Keratinocyte (primary cell): ENCODE results near the gene UGT1A4. TPM values are rescaled to one million over a fixed set of nuclear protein-coding genes. Genes with fewer than 3 reads are reported as not detected.

Source experiments
- DNase-seq: peaks from one replicate; pipeline ENCODE4 v3.0.0-alpha.2; 2011; ENCODE audit warnings: low read depth, missing footprints, low spot score
- FAIRE-seq: peaks from 2 replicates; lab custom pipeline; 2011; peaks lifted over from hg19 to GRCh38; lab: Jason Lieb, UNC
- H2AFZ ChIP-seq: 2 replicates; pipeline ENCODE4 v1.6.0; 2012; ENCODE audit warnings: low read length, control low read depth, inconsistent platforms; ENCODE audit not compliant: control insufficient read depth
- H3K27ac ChIP-seq: 2 replicates; pipeline ENCODE4 v1.5.1; 2011; ENCODE audit warnings: low read length; ENCODE audit not compliant: control insufficient read depth, insufficient read depth
- H3K27me3 ChIP-seq: 3 replicates; pipeline ENCODE4 v1.6.0; 2011; ENCODE audit warnings: low read length; ENCODE audit not compliant: control insufficient read depth, insufficient read depth; ENCODE audit errors: extremely low read depth
- H3K36me3 ChIP-seq, 2 experiments: 2 replicates in 1 of 2; 3 replicates in 1 of 2; pipeline ENCODE4 v1.5.1; 2011; ENCODE audit warnings: low read length in 2 of 2, mild to moderate bottlenecking in 1 of 2; ENCODE audit not compliant: control insufficient read depth in 2 of 2, insufficient read depth in 2 of 2; ENCODE audit errors: extremely low read depth in 1 of 2
- H3K4me1 ChIP-seq: 3 replicates; pipeline ENCODE4 v1.5.1; 2011; ENCODE audit warnings: low read length; ENCODE audit not compliant: control insufficient read depth, insufficient read depth; ENCODE audit errors: extremely low read depth
- H3K4me2 ChIP-seq: 3 replicates; pipeline ENCODE4 v1.6.0; 2011; ENCODE audit warnings: low read depth, low read length; ENCODE audit not compliant: control insufficient read depth, insufficient read depth; ENCODE audit errors: extremely low read depth
- H3K4me3 ChIP-seq, 3 experiments: fragments of 200-600 bp in 1 of 3; sonication (generic) in 1 of 3; 2 replicates in 2 of 3; 3 replicates in 1 of 3; pipeline ENCODE4 v1.5.1; 2011 to 2016; ENCODE audit warnings: low read length in 3 of 3, mild to moderate bottlenecking in 3 of 3, control low read depth in 2 of 3, inconsistent platforms in 1 of 3, low read depth in 1 of 3, mixed read lengths in 1 of 3, mixed run types in 1 of 3, moderate library complexity in 1 of 3; ENCODE audit not compliant: control insufficient read depth in 2 of 3, insufficient read depth in 2 of 3; ENCODE audit errors: extremely low read depth in 1 of 3
- H3K79me2 ChIP-seq: 2 replicates; pipeline ENCODE4 v1.6.0; 2012; ENCODE audit warnings: low read length; ENCODE audit not compliant: control insufficient read depth, insufficient read depth
- H3K9ac ChIP-seq: 3 replicates; pipeline ENCODE4 v1.6.0; 2011; ENCODE audit warnings: low read length; ENCODE audit not compliant: control insufficient read depth, insufficient read depth; ENCODE audit errors: extremely low read depth
- H3K9me1 ChIP-seq: 3 replicates; pipeline ENCODE4 v1.6.0; 2011; ENCODE audit warnings: low read length; ENCODE audit not compliant: control insufficient read depth, insufficient read depth; ENCODE audit errors: extremely low read depth
- H3K9me3 ChIP-seq: 2 replicates; pipeline ENCODE4 v1.5.1; 2012; ENCODE audit warnings: low read depth, low read length; ENCODE audit not compliant: control insufficient read depth
- H4K20me1 ChIP-seq: 3 replicates; pipeline ENCODE4 v1.6.0; 2011; ENCODE audit warnings: low read length; ENCODE audit not compliant: control insufficient read depth, insufficient read depth; ENCODE audit errors: extremely low read depth
- EZH2 ChIP-seq: IDR thresholded peaks from one replicate; pipeline ENCODE4 v1.6.1; 2012; ENCODE audit warnings: inconsistent platforms, mild to moderate bottlenecking, low read length, moderate library complexity
- dilution Hi-C: fragments of 300-500 bp; cut with MboI; formaldehyde crosslinking; loops from one replicate; pipeline ENCODE4 v1.7.0; 2020; ENCODE audit warnings: low sequenced_read_pairs; ENCODE audit not compliant: extremely low pct_ligation_motif_present
- polyA plus RNA-seq, 5 experiments: library from polyadenylated mRNA; depleted of rRNA in 3 of 5; stranded (reverse) in 3 of 5; stranded (forward) in 1 of 5; unstranded in 1 of 5; fragments of >200 nt; gene quantifications; 1 replicate in 1 of 5; 2 replicates in 3 of 5; 3 replicates in 1 of 5; pipeline versions ENCODE4 v1.2.1 to v1.2.3, GENCODE V29; 2011 to 2012; ENCODE audit warnings: missing spikeins in 2 of 5, low read depth in 1 of 5, low replicate concordance in 1 of 5
- TF ChIP-seq, protein P1 (sequence below), 3 experiments: IDR thresholded peaks in 1 of 3; conservative IDR thresholded peaks in 1 of 3; optimal IDR thresholded peaks in 1 of 3; 2 replicates in 2 of 3; 3 replicates in 1 of 3; pipeline versions ENCODE3 to v1.5.1; 2011; ENCODE audit warnings: low read length in 3 of 3, mild to moderate bottlenecking in 3 of 3, moderate library complexity in 2 of 3, control low read depth in 1 of 3, inconsistent platforms in 1 of 3; ENCODE audit not compliant: insufficient read depth in 2 of 3; ENCODE audit errors: extremely low read depth in 1 of 3

The UGT1A4 gene
- polyA plus RNA-seq, 1 donor (not counting 4 experiments of a cell fraction or from before 2014, with no cell fraction given): 2.4 TPM

DNA sequence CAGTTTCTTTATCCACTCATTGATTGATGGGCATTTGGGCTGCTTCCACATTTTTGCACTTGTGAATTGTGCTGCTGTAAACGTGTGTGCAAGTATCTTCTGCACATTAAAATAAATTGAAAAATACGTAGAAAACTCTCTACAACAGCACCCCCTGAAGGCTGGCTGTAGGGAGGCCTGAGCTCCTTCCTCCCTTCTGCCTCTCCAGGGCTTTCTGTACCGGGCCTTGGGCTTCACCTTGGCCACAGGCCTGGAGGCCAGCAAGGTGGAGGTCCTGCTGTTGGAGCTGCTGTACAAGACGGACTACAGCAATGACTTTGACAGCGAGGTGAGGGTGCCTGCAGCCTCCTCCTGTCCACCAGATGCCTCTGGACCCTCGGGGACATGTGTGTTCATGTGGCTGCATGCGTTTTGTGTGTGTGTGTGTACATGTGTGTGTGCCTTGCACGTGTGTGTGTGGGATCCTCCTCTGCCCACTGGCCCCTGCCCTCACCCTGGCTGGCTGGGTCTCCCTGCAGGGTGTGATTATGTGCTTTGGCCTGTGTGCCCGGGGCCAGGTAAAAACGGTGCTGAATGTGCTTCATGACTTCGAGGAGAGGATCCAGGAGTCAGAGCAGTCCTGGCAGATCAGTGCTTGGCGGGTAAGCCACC is 88.8 kb downstream of the UGT1A4 start:
- no peak for TF ChIP-seq EZH2
- TF ChIP-seq, protein P1, sequence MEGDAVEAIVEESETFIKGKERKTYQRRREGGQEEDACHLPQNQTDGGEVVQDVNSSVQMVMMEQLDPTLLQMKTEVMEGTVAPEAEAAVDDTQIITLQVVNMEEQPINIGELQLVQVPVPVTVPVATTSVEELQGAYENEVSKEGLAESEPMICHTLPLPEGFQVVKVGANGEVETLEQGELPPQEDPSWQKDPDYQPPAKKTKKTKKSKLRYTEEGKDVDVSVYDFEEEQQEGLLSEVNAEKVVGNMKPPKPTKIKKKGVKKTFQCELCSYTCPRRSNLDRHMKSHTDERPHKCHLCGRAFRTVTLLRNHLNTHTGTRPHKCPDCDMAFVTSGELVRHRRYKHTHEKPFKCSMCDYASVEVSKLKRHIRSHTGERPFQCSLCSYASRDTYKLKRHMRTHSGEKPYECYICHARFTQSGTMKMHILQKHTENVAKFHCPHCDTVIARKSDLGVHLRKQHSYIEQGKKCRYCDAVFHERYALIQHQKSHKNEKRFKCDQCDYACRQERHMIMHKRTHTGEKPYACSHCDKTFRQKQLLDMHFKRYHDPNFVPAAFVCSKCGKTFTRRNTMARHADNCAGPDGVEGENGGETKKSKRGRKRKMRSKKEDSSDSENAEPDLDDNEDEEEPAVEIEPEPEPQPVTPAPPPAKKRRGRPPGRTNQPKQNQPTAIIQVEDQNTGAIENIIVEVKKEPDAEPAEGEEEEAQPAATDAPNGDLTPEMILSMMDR (optimal IDR thresholded peaks at IDR 0.05 in 1 of 3, IDR thresholded peaks at IDR 0.05 in 1 of 3, conservative IDR thresholded peaks at IDR 0.05 in 1 of 3; ENCODE audit: extremely low read depth in 1 of 3, insufficient read depth in 2 of 3, low read length in 3 of 3): peak; percentile 4 to 30 (median 6)
- FAIRE-seq (no peak), DNase-seq (no peak)
- no peak overlapping the region for H2AFZ ChIP-seq
- no peaks in the 10 kb centered on the region for H4K20me1 ChIP-seq
- no peak overlapping the region for H3K9ac ChIP-seq
- no peak overlapping the region for H3K27ac ChIP-seq
- H3K27me3 ChIP-seq: peaks cover 14% of the 10 kb centered on the region
- H3K36me3 ChIP-seq: no peaks in the 10 kb centered on the region
- dilution Hi-C loops: no loop called here
- no peaks in the 10 kb centered on the region for H3K4me1 ChIP-seq
- no peaks in the 10 kb centered on the region for H3K9me3 ChIP-seq
- H3K4me3 ChIP-seq: no peak overlapping the region
- H3K79me2 ChIP-seq: no peaks in the 10 kb centered on the region
- no peak overlapping the region for H3K4me2 ChIP-seq
- H3K9me1 ChIP-seq: no peaks in the 10 kb centered on the region

DNA sequence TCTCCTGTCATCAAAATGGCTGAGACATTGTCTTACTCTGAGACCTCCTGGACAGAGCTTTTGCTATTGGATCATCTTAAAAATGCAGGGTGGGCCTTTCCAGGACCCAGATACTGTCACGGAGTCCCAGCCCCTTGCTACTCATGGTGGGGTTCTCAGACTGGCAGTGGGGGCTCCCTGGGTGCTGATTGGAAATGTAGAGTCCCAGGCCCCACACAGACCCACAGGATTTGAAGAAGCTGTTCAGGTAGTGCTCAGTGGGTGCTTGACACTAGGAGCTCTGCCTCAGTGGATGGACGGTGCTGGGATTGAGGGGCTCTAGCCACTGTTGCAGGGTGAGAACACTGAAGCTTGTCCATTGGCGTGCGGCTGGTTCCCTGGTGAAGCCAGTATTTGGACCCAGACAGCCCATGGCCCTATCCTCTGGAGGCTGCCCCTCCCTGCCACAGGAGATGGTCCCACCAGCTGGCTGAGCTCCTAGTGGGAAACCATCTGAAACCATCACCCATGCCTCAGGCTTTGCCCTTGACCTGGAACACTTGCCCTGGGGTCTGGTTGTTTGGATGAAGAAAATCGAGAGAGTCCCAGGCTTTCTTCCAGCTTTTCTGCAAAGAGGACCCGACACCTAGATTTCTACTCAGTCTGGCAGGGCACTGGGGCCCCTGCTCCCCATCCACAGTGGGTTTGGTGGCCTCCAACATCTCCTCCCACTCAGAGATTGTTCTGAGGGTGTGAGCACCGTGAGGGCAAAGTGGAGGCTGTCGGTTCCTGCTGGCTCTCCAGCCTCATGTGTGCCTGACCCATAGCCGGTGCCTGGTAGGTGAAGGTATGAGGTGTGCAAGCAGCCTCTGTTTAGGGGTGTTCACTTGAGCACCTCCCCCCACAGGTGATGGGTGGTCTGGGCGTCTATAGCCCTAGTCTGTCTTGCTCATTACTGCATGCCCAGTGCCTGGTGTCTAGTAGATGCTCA is 89.7 kb downstream of the UGT1A4 start:
- Histone ChIP-seq H3K36me3 (no peaks in the 10 kb centered on the region), H2AFZ (no peak overlapping the region), H3K79me2 (no peaks in the 10 kb centered on the region), H3K9me1 (no peaks in the 10 kb centered on the region), H3K4me2 (no peak overlapping the region), H3K27ac (no peak overlapping the region), H3K4me1 (no peaks in the 10 kb centered on the region), H3K27me3 (peaks cover 18% of the 10 kb centered on the region), H3K9ac (no peak overlapping the region), H4K20me1 (no peaks in the 10 kb centered on the region), H3K9me3 (no peaks in the 10 kb centered on the region), H3K4me3 (no peak overlapping the region)
- FAIRE-seq (no peak), DNase-seq (no peak)
- dilution Hi-C loops: no loop called here
- TF ChIP-seq EZH2: no peak
- TF ChIP-seq, protein P1 (optimal IDR thresholded peaks at IDR 0.05 in 1 of 3, IDR thresholded peaks at IDR 0.05 in 1 of 3, conservative IDR thresholded peaks at IDR 0.05 in 1 of 3; ENCODE audit: extremely low read depth in 1 of 3, insufficient read depth in 2 of 3, low read length in 3 of 3): no peak
